ENCODE measurements around the gene DGKD. TPM values are rescaled to one million over a fixed set of nuclear protein-coding genes. Genes with fewer than 3 reads are reported as not detected.

DGKD gene
- total RNA-seq, 6 donors from 2014 or later, result 50.0 to 141 (median 75.6) TPM

DNA sequence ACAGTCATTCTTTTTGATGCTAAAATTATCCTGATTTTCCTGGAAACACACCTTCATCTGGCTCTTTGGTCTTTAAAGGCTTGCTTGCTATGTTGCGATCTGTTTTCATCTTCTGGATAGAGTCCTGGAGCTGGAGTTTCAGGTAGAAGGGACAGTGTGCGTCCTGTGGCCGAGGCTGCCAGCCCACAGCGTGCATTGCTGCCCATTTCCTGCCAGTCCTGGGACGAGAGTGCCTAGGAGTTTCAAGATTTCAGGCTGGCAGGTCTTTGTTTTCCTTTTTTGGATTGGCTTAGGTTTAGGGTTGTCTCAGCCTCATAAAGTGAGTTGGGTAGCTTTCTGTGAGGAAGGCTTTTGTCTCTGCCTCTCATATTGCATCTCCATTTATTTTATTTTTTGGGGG lies 14.5 kb downstream of the DGKD start:
- TF ChIP-seq POLR2AphosphoS5 (IDR thresholded peaks at IDR 0.05), result no peak
- TF ChIP-seq EP300 (IDR thresholded peaks at IDR 0.05), result no peak
- no peak for TF ChIP-seq POLR2A (IDR thresholded peaks at IDR 0.05)
- TF ChIP-seq CTCF (IDR thresholded peaks at IDR 0.05), result no peak
- H3K4me1 ChIP-seq, result peaks cover 0 to 16% (median 6%) of the 10 kb centered on the region in 4 donors
- DNase-seq, result peak in 1 of 2 donors; percentile 40
- H3K27me3 ChIP-seq, result no peaks in the 10 kb centered on the region
- no peak overlapping the region for H3K4me3 ChIP-seq
- peaks cover 0 to 8% (median 2%) of the 10 kb centered on the region in 4 donors for H3K36me3 ChIP-seq
- 55 to 56% methylated on average over 5 of the region's 5 CpGs for WGBS, 2 donors
- no peaks in the 10 kb centered on the region for H3K9me3 ChIP-seq
- no peak for ATAC-seq (ENCODE audit: low FRiP score in 2 of 2)
- no peak overlapping the region for H3K27ac ChIP-seq

DNA sequence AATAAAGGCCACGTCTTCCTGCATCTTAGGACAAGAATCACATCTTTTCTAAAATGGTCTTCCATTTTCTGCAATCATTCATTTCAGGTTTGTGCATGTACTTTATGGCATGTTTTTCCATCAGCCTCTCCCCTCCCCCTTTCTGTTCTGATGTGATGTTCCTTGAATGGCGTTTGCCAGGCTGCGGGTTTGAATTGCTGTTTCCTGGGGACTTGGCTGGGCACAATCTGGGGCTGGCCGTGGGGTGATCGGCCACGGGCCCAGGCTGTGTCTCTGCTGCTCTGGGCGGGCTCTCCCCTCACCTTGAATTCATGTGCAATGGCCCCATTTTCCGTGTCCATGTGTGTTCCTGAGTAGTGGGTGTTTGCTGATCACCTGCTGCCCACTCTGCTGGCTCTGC lies 15.2 kb downstream of the DGKD start:
- WGBS, 2 donors, result 88 to 94% methylated on average over 8 of the region's 8 CpGs
- DNase-seq, result peak in 1 of 2 donors; percentile 39
- TF ChIP-seq POLR2AphosphoS5 (IDR thresholded peaks at IDR 0.05) (no peak), CTCF (IDR thresholded peaks at IDR 0.05) (no peak), POLR2A (IDR thresholded peaks at IDR 0.05) (no peak), EP300 (IDR thresholded peaks at IDR 0.05) (no peak)
- Histone ChIP-seq H3K4me3 (no peak overlapping the region), H3K27ac (no peak overlapping the region), H3K4me1 (peaks cover 0 to 16% (median 7%) of the 10 kb centered on the region in 4 donors), H3K36me3 (peaks cover 0 to 8% (median 2%) of the 10 kb centered on the region in 4 donors), H3K27me3 (no peaks in the 10 kb centered on the region), H3K9me3 (no peaks in the 10 kb centered on the region)
- peak in 1 of 2 donors; percentile 15 for ATAC-seq (ENCODE audit: low FRiP score in 2 of 2)

GRCh38 chr2:233369897-233370685 lies 15.8 kb downstream of the DGKD start:
- DNase-seq (no peak), ATAC-seq (ENCODE audit: low FRiP score in 2 of 2) (peak in 1 of 2 donors; percentile 30)
- 79% methylated on average over 9 of the region's 9 CpGs for WGBS, 2 donors
- Histone ChIP-seq H3K4me3 (no peak overlapping the region), H3K4me1 (peaks cover 0 to 20% (median 8%) of the 10 kb centered on the region in 4 donors), H3K27ac (no peak overlapping the region), H3K9me3 (no peaks in the 10 kb centered on the region), H3K27me3 (no peaks in the 10 kb centered on the region), H3K36me3 (peaks cover 0 to 8% (median 2%) of the 10 kb centered on the region in 4 donors)
- TF ChIP-seq POLR2A (IDR thresholded peaks at IDR 0.05) (no peak), CTCF (IDR thresholded peaks at IDR 0.05) (no peak), EP300 (IDR thresholded peaks at IDR 0.05) (no peak), POLR2AphosphoS5 (IDR thresholded peaks at IDR 0.05) (no peak)

DNA sequence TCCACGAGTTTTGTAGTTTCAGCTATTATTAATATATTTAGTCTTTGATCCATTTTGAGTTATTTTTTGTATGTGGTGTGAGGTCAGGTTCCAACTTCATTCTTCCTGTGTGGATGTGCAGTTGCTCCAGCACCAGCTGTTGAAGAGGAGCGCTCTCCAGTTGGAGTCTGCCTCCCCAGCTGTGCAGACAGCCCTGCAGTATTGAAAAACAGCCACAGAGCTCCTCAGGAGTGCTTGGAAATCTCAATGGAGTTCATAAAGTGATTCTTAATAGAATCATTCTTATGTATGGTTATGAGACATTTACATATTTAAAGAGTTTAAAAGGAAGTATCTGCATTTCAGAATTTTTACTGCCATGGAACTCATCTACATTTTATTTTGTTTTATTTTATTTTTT lies 17.3 kb downstream of the DGKD start:
- 75 to 76% methylated on average over 2 of the region's 2 CpGs for WGBS, 2 donors
- no peak for ATAC-seq (ENCODE audit: low FRiP score in 2 of 2)
- Histone ChIP-seq H3K27me3 (no peaks in the 10 kb centered on the region), H3K4me1 (peaks cover 0 to 31% (median 12%) of the 10 kb centered on the region in 4 donors), H3K36me3 (peaks cover 0 to 13% (median 2%) of the 10 kb centered on the region in 4 donors), H3K4me3 (no peak overlapping the region), H3K27ac (no peak overlapping the region), H3K9me3 (no peaks in the 10 kb centered on the region)
- TF ChIP-seq POLR2A (IDR thresholded peaks at IDR 0.05) (no peak), EP300 (IDR thresholded peaks at IDR 0.05) (no peak), CTCF (IDR thresholded peaks at IDR 0.05) (no peak), POLR2AphosphoS5 (IDR thresholded peaks at IDR 0.05) (no peak)
- no peak for DNase-seq
